ENCODE data around the gene OR1F1. TPM values are rescaled to one million over a fixed set of nuclear protein-coding genes. Genes with fewer than 3 reads are reported as not detected.
"Not testable (repeated sequence)": the region's sequence is repeated elsewhere in the genome, so short reads cannot be mapped to it uniquely, and the experiment has no call there.

OR1F1 gene
- total RNA-seq, 2 donors from 2014 or later: not detected

GRCh38 chr16:3198334-3199072 is 10.5 kb downstream of the OR1F1 start:
- H3K4me3 ChIP-seq: no peak overlapping the region
- peaks cover 0 to under 1% of the 10 kb centered on the region in 2 donors for H3K27me3 ChIP-seq
- H3K4me1 ChIP-seq: no peaks in the 10 kb centered on the region
- H3K36me3 ChIP-seq (replicated peaks in 1 of 2; ENCODE audit: insufficient read depth in 1 of 2, low read depth in 2 of 2): no peaks in the 10 kb centered on the region
- WGBS, 2 donors: 61 to 79% methylated on average over 13 of the region's 13 CpGs
- no peaks in the 10 kb centered on the region for H3K9me3 ChIP-seq
- intact Hi-C loops (cut with DNase I): no loop called here
- no peak overlapping the region for H3K27ac ChIP-seq
- TF ChIP-seq CTCF (IDR thresholded peaks at IDR 0.05) (no peak), POLR2A (IDR thresholded peaks at IDR 0.05) (no peak)
- DNase-seq (no peak), ATAC-seq (no peak)

- ATAC-seq (no peak), DNase-seq (no peak)
- peaks cover 0 to 4% (median 0%) of the 10 kb centered on the region in 3 donors for H3K9me3 ChIP-seq
- TF ChIP-seq POLR2A (IDR thresholded peaks at IDR 0.05) (no peak), CTCF (IDR thresholded peaks at IDR 0.05) (no peak)
- WGBS, 2 donors: 54 to 57% methylated on average over 5 to 6 of the region's 6 CpGs
- H3K27me3 ChIP-seq: no peaks in the 10 kb centered on the region
- intact Hi-C loops (cut with DNase I): no loop called here
- no peaks in the 10 kb centered on the region for H3K4me1 ChIP-seq
- no peak overlapping the region for H3K4me3 ChIP-seq
- H3K36me3 ChIP-seq (replicated peaks in 1 of 2; ENCODE audit: insufficient read depth in 1 of 2, low read depth in 2 of 2): no peaks in the 10 kb centered on the region
- H3K27ac ChIP-seq: no peak overlapping the region
Observed at GRCh38 chr16:3202903-3203539, 15.0 kb downstream of the OR1F1 start.

GRCh38 chr16:3205939-3206338 is 17.9 kb downstream of the OR1F1 start:
- WGBS, 2 donors: 40 to 46% methylated on average over 3 of the region's 3 CpGs
- H3K4me3 ChIP-seq; H3K4me1 ChIP-seq; DNase-seq; H3K27me3 ChIP-seq; H3K36me3 ChIP-seq (replicated peaks in 1 of 2; ENCODE audit: insufficient read depth in 1 of 2, low read depth in 2 of 2); H3K9me3 ChIP-seq; ATAC-seq; intact Hi-C loops (cut with DNase I); H3K27ac ChIP-seq: not testable (repeated sequence)

- no peak overlapping the region for H3K27ac ChIP-seq
- intact Hi-C loops (cut with DNase I): no loop called here
- no peak for TF ChIP-seq CTCF (IDR thresholded peaks at IDR 0.05)
- no peak for TF ChIP-seq POLR2A (IDR thresholded peaks at IDR 0.05)
- DNase-seq: no peak
- ATAC-seq: no peak
- no peaks in the 10 kb centered on the region for H3K27me3 ChIP-seq
- no peaks in the 10 kb centered on the region for H3K4me1 ChIP-seq
- peaks cover 0 to 4% (median 0%) of the 10 kb centered on the region in 3 donors for H3K9me3 ChIP-seq
- 50 to 60% methylated on average over 17 to 18 of the region's 19 CpGs for WGBS, 2 donors
- no peaks in the 10 kb centered on the region for H3K36me3 ChIP-seq (replicated peaks in 1 of 2; ENCODE audit: insufficient read depth in 1 of 2, low read depth in 2 of 2)
- no peak overlapping the region for H3K4me3 ChIP-seq
Observed at GRCh38 chr16:3207086-3207953, 19.3 kb downstream of the OR1F1 start.

- Histone ChIP-seq H3K4me1 (no peaks in the 10 kb centered on the region), H3K27me3 (no peaks in the 10 kb centered on the region), H3K27ac (no peak overlapping the region), H3K4me3 (no peak overlapping the region), H3K36me3 (replicated peaks in 1 of 2; ENCODE audit: insufficient read depth in 1 of 2, low read depth in 2 of 2) (no peaks in the 10 kb centered on the region), H3K9me3 (no peaks in the 10 kb centered on the region)
- no peak for ATAC-seq
- WGBS, 2 donors: 74 to 86% methylated on average over 3 of the region's 3 CpGs
- intact Hi-C loops (cut with DNase I): no loop called here
- TF ChIP-seq POLR2A (IDR thresholded peaks at IDR 0.05) (no peak), CTCF (IDR thresholded peaks at IDR 0.05) (no peak)
- no peak for DNase-seq
Observed at GRCh38 chr16:3212006-3212405, 24.0 kb downstream of the OR1F1 start.
